HEK293 (cell line): ENCODE results near the gene PALMD.

Experiments
- CTCF ChIA-PET: fragments of 350-600 bp; formaldehyde crosslinking; extraction: SDS; loops from one replicate; lab custom pipeline; 2021; ENCODE audit warnings: antibody characterized with exemption; lab: Yijun Ruan, JAX
- POLR2A ChIA-PET: fragments of 300-600 bp; formaldehyde crosslinking; extraction: SDS; loops from one replicate; lab custom pipeline; 2020; ENCODE audit warnings: antibody characterized with exemption, inconsistent platforms; lab: Yijun Ruan, JAX
- H3K27ac ChIP-seq: fragments of 200-500 bp; sonication (Bioruptor generic); 2 replicates; pipeline ENCODE4 v1.5.1; 2014; ENCODE audit warnings: low read depth, low read length, control low read depth, inconsistent platforms; ENCODE audit errors: extremely low read depth
- H3K36me3 ChIP-seq, 2 experiments: fragments of 200-500 bp in 1 of 2; sonication (Bioruptor generic) in 1 of 2; 1 replicate in 1 of 2; 2 replicates in 1 of 2; pipeline ENCODE4 v1.5.1; 2014 to 2017; ENCODE audit warnings: inconsistent platforms in 2 of 2, low read length in 2 of 2; ENCODE audit not compliant: control insufficient read depth in 2 of 2, insufficient read depth in 1 of 2
- H3K4me1 ChIP-seq: fragments of 200-500 bp; sonication (Bioruptor generic); 2 replicates; pipeline ENCODE4 v1.5.1; 2014; ENCODE audit warnings: mild to moderate bottlenecking, low read length, inconsistent platforms; ENCODE audit not compliant: control insufficient read depth, insufficient read depth
- H3K4me3 ChIP-seq: 2 replicates; pipeline ENCODE4 v1.5.1; 2011; ENCODE audit warnings: low read depth, mild to moderate bottlenecking, control low read depth, low read length, moderate library complexity
- H3K9me3 ChIP-seq: fragments of 200-500 bp; sonication (Bioruptor generic); 2 replicates; pipeline ENCODE4 v1.5.1; 2014; ENCODE audit warnings: low read depth, low read length, inconsistent platforms; ENCODE audit not compliant: control insufficient read depth, insufficient read depth
- GLIS1 ChIP-seq: fragments of 450-650 bp; formaldehyde crosslinking; IDR thresholded peaks from 2 replicates; pipeline ENCODE4 v1.5.1; 2016; ENCODE audit warnings: missing biosample characterization, missing genetic modification characterization
- PRDM2 ChIP-seq: fragments of 450-650 bp; formaldehyde crosslinking; IDR thresholded peaks from 2 replicates; pipeline ENCODE4 v1.5.1; 2016; ENCODE audit warnings: missing biosample characterization, missing genetic modification characterization, borderline replicate concordance
- SCRT1 ChIP-seq: fragments of 450-650 bp; formaldehyde crosslinking; IDR thresholded peaks from 2 replicates; pipeline ENCODE4 v1.5.1; 2016; ENCODE audit warnings: missing biosample characterization, missing genetic modification characterization, borderline replicate concordance
- ZBTB1 ChIP-seq: fragments of 450-650 bp; formaldehyde crosslinking; IDR thresholded peaks from 2 replicates; pipeline ENCODE4 v1.5.1; 2016; ENCODE audit warnings: missing biosample characterization, missing genetic modification characterization
- ZBTB26 ChIP-seq: fragments of 450-650 bp; formaldehyde crosslinking; optimal IDR thresholded peaks from 2 replicates; pipeline ENCODE3; 2016; ENCODE audit warnings: missing biosample characterization, mild to moderate bottlenecking, missing genetic modification characterization
- ZNF211 ChIP-seq: fragments of 450-650 bp; formaldehyde crosslinking; IDR thresholded peaks from 2 replicates; pipeline ENCODE4 v1.5.1; 2016; ENCODE audit warnings: low read depth, missing biosample characterization, missing genetic modification characterization
- ZNF239 ChIP-seq: fragments of 450-650 bp; formaldehyde crosslinking; IDR thresholded peaks from 2 replicates; pipeline ENCODE4 v1.5.1; 2016; ENCODE audit warnings: missing biosample characterization, missing genetic modification characterization
- ZNF350 ChIP-seq: fragments of 450-650 bp; formaldehyde crosslinking; IDR thresholded peaks from 2 replicates; pipeline ENCODE4 v1.5.0; 2017; ENCODE audit warnings: missing biosample characterization, mild to moderate bottlenecking, missing genetic modification characterization
- ZNF529 ChIP-seq: fragments of 450-650 bp; formaldehyde crosslinking; IDR thresholded peaks from 2 replicates; pipeline ENCODE4 v1.5.1; 2017; ENCODE audit warnings: missing genetic modification characterization, missing biosample characterization; ENCODE audit not compliant: insufficient replicate concordance
- ZNF629 ChIP-seq: fragments of 450-650 bp; formaldehyde crosslinking; IDR thresholded peaks from 2 replicates; pipeline ENCODE4 v1.5.1; 2017; ENCODE audit warnings: missing biosample characterization, missing genetic modification characterization
- ZNF768 ChIP-seq: fragments of 450-650 bp; formaldehyde crosslinking; IDR thresholded peaks from 2 replicates; pipeline ENCODE4 v1.5.1; 2018; ENCODE audit warnings: missing biosample characterization, mild to moderate bottlenecking, missing genetic modification characterization

PALMD gene

GRCh38 chr1:99726818-99727217, 80.9 kb downstream of the PALMD start:
- ChIA-PET POLR2A (no interaction called here), CTCF (interaction anchor here (0.6 kb wide), 1 partner anchor 334 kb away, joined by 3 read pairs; no protein-coding TSS in a partner anchor)
- no peaks in the 10 kb centered on the region for H3K9me3 ChIP-seq
- H3K4me1 ChIP-seq = no peaks in the 10 kb centered on the region
- H3K36me3 ChIP-seq = no peaks in the 10 kb centered on the region
- TF ChIP-seq ZNF629 (tag by site-specific recombination) (no peak), ZNF768 (tag by site-specific recombination) (no peak), ZNF529 (tag by site-specific recombination) (no peak)
- TF ChIP-seq, all 188 proteins: peak for 0
- H3K4me3 ChIP-seq = no peak overlapping the region
- no peak overlapping the region for H3K27ac ChIP-seq

- Histone ChIP-seq H3K4me3 (no peak overlapping the region), H3K36me3 (no peaks in the 10 kb centered on the region), H3K27ac (no peak overlapping the region), H3K9me3 (no peaks in the 10 kb centered on the region), H3K4me1 (no peaks in the 10 kb centered on the region)
- ChIA-PET CTCF (interaction anchor here (0.6 to 1.8 kb wide), 3 partner anchors 11 to 49 kb away, joined by 3 to 8 read pairs (median 4); no protein-coding TSS in a partner anchor), POLR2A (no interaction called here)
- TF ChIP-seq ZBTB26 (no peak), ZBTB1 (no peak), SCRT1 (tag by site-specific recombination) (no peak), GLIS1 (tag by site-specific recombination) (peak; percentile 79), ZNF239 (tag by site-specific recombination) (no peak)
These were observed 81.8 kb downstream of the PALMD start for GRCh38 chr1:99727575-99728185.

DNA sequence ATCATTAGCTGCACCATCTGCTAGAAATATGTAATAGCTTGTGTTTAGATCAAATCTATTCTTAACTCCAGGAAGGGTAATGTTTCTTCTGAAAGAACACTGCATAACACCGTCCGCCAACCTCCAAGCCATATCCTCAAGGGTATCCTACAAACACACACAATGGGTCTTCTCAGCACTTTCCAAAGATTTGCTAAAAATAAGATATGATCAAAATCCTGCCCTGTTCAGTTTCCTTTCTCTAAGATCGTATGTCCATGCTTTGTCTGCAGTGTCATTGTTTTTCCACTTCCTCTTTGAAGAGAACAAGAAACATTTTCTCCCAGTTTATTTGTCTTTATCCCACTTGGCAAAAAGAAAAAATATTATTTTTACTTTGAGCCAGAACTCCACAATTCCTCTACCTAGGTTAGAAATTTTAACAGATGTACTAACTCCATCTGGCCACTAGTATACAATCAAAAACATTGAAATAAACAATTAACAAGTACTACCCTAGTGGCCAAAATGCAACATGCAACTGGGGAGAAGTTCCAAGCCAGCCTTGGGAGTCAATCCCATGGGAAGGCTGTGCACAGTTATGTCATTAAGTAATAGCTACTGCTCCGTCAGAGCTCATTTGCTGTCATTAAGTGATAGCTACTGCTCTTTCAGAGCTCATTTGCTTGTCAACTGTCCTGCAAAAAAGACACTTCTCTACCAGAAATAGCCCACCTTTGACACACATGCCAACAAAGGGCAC, 82.8 kb downstream of the PALMD start:
- H3K27ac ChIP-seq = no peak overlapping the region
- no peaks in the 10 kb centered on the region for H3K36me3 ChIP-seq
- TF ChIP-seq ZNF350 (no peak), PRDM2 (tag by site-specific recombination) (no peak), ZNF211 (tag by site-specific recombination) (no peak), ZNF629 (tag by site-specific recombination) (peak; percentile 27; the same call in 1 of the 2 replicates)
- CTCF ChIA-PET = interaction anchor here (0.6 to 1.8 kb wide), 11 partner anchors 11 to 999 kb away, joined by 3 to 8 read pairs (median 3); no protein-coding TSS in a partner anchor
- no peak overlapping the region for H3K4me3 ChIP-seq
- H3K9me3 ChIP-seq = no peaks in the 10 kb centered on the region
- no peaks in the 10 kb centered on the region for H3K4me1 ChIP-seq
- POLR2A ChIA-PET = no interaction called here
